KG1 (cell line): Measurements from ENCODE around the gene UTP11.
"Not testable (repeated sequence)": the region's sequence is repeated elsewhere in the genome, so short reads cannot be mapped to it uniquely, and the experiment has no call there.

Source experiments
- DNase-seq: peaks from one replicate; lab custom pipeline; 2025; lab: John Stamatoyannopoulos, UW

The UTP11 gene, protein sequence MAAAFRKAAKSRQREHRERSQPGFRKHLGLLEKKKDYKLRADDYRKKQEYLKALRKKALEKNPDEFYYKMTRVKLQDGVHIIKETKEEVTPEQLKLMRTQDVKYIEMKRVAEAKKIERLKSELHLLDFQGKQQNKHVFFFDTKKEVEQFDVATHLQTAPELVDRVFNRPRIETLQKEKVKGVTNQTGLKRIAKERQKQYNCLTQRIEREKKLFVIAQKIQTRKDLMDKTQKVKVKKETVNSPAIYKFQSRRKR

DNA sequence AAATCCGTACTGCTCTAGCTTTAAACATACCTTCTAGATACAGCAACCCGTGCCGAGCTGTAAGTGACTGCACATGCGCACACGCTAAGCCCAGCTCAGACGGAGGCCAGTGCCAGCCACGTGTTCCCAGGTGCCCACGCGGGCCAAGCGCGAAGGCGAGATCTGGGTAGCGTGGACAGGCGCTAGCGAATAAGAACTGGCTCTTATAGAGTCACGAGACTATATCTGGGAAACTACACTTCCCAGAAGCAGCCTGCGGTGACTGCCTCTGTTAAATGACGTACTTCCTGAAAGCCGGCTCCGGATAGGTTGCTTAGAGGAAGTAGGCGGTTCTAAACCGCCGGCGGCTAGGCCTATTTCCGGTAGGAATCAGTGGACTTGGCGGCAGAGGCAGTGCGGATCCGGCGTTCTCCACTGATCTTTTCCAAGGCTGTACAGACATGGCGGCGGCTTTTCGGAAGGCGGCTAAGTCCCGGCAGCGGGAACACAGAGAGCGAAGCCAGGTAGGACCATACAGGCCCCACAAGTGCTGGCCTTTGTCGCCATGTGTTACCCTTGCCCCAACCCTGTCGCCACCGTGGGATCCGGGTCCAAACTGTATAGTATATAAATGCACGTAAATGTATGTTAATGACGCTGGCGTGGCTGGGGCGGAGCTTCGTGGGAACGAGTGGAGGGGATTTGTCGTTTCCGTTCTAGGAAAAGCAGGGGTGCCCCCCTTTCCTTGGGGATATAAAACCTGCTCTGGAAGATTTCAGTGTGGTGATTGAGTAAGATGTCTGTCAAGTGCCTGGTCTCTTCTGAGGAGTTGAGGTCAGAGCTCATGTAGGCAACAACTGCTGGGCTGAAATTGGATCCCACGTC lies at the start of gene UTP11:
UTP11 (plus strand) TSS at position 372 of the 864 bp plus-strand sequence; CDS start at position 441, 69 bp downstream.
- DNase-seq = peak; percentile 88

GRCh38 chr1:37964106-37964505 lies 48.4 kb upstream of the UTP11 start:
- DNase-seq = not testable (repeated sequence)

GRCh38 chr1:37965301-37965700 lies 47.2 kb upstream of the UTP11 start:
- no peak for DNase-seq

DNA sequence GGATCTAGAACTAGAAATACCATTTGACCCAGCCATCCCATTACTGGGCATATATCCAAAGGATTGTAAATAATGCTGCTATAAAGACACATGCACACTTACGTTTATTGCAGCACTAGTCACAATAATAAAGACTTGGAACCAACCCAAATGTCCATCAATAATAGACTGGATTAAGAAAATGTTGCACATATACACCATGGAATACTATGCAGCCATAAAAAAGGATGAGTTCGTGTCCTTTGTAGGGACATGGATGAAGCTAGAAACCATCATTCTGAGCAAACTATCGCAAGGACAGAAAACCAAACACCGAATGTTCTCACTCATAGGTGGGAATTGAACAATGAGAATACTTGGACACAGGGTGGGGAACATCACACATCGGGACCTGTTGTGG lies 38.9 kb upstream of the UTP11 start:
- DNase-seq = not testable (repeated sequence)

DNA sequence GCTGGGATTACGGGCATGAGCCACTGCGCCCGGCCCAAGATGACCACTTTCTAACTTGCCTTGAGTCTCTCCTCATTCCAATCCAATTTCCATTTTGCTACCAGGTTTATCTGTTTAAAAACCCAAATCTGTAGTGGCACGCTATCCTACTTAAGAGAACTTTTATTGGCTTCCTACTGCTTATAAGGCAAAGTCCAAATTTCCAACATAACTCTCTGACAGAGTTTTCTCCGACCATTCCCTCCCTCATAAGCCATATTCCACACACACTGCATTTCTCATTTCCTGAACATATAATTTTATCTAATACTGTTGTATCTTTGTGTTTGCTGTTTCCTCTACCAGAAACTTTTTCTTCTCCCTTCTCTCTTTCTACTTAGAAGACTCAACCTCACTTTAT lies 38.0 kb upstream of the UTP11 start:
- DNase-seq = no peak

GRCh38 chr1:37975083-37975482 lies 37.5 kb upstream of the UTP11 start:
- DNase-seq = not testable (repeated sequence)

- DNase-seq = no peak
Observed at GRCh38 chr1:37978541-37978940, 34.0 kb upstream of the UTP11 start.

GRCh38 chr1:37983546-37983945 lies 29.0 kb upstream of the UTP11 start:
- no peak for DNase-seq

DNA sequence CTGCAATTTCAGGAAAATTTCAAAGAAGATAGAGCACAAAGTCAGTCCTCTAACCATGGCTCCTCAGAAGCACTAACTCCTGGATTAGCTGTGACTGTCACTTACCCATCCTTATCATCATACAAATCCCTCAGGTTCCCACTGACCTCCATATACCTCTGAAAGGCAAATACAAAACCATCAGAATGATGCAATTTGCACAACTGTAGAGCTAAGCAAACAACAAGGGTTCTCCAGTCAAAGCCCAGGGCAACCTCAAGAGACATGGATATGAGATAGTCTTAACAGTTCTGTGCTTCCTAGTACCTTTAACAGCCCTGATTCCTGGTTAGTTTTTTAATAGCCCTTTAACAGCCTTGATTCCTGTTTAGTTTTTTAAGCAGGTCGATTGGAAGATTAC lies 24.9 kb upstream of the UTP11 start:
- DNase-seq = no peak

- DNase-seq = peak; percentile 25
Observed at GRCh38 chr1:37989361-37989930, 23.1 kb upstream of the UTP11 start.

- DNase-seq = no peak
Observed at GRCh38 chr1:37994886-37995566, 17.5 kb upstream of the UTP11 start.

- DNase-seq = no peak
Observed at GRCh38 chr1:37995751-37996345, 16.7 kb upstream of the UTP11 start.

GRCh38 chr1:37997256-37998088 lies 15.1 kb upstream of the UTP11 start:
- no peak for DNase-seq

DNA sequence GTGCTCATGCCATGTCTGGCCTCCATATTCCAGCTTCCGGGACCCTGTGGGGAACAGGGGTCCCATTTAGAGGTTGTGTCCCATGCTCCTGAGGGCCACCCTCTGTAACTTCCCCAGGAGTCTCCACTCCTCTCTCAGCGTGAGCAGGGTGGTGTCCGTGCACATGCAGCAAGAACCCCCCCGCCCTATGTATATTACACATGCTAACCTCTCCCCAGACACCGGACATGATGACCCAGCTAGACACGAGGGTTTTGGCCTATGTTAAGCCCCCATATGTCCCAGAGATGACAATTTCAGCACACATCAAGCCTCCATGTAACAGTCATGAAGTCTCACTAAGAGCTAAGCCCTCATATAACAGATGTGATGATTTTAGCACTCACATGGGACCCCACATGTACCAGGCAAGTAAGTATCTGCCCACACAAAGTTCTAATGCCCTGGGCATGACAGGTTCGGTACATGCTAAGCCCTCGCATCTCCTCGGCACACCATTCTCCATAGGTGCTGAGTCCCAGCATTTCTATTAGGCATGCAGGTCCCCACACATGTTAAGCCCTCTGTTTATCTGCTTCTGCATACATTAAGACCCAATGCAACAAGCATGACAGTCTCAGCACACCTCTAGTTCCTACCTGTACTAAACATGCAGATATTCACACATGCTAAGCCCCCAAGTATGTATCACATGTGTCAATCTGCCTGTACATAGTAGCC lies 14.3 kb upstream of the UTP11 start:
- DNase-seq = no peak

GRCh38 chr1:37998913-37999429 lies 13.6 kb upstream of the UTP11 start:
- DNase-seq = no peak

DNA sequence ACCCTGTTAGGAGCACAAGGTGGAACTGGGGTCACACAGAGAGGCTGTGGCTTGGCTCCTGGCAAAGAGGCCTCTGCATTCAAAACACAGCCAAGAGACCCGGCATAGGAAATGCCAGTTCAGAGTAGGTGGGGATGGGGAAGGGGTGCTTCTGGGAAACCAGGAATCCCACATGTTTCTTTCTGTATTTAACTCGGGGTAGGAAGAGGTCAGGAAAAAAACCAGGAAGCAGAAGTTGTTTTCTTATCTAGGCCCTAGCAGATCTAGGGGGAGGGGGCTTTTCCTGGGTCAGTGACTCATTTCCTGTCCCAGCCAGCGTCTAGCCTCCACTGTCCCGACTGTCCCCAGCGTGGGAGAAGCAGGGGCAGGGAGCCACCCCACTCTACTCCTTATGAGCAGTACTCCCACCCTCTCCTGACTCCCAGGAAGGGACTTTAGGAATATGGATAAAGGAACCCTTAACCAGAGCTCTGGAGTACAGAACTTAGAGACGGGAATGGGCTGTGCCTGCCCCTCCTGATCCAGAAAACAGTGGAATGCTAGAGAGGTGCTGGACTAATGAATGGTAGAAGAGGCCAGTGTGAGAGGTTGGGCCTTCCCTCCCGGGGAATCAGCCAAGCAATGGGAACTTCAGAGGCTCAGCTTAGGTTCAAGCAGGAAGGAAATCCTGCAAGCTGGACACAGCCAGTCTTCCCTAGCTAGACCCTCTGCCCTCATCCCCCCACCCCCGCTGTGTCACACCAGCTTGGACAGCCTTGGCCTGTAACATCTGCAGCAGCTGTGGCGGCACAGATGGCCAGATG lies 12.9 kb upstream of the UTP11 start:
- DNase-seq = peak; percentile 17

- DNase-seq = no peak
Observed at GRCh38 chr1:38000233-38000528, 12.4 kb upstream of the UTP11 start.

DNA sequence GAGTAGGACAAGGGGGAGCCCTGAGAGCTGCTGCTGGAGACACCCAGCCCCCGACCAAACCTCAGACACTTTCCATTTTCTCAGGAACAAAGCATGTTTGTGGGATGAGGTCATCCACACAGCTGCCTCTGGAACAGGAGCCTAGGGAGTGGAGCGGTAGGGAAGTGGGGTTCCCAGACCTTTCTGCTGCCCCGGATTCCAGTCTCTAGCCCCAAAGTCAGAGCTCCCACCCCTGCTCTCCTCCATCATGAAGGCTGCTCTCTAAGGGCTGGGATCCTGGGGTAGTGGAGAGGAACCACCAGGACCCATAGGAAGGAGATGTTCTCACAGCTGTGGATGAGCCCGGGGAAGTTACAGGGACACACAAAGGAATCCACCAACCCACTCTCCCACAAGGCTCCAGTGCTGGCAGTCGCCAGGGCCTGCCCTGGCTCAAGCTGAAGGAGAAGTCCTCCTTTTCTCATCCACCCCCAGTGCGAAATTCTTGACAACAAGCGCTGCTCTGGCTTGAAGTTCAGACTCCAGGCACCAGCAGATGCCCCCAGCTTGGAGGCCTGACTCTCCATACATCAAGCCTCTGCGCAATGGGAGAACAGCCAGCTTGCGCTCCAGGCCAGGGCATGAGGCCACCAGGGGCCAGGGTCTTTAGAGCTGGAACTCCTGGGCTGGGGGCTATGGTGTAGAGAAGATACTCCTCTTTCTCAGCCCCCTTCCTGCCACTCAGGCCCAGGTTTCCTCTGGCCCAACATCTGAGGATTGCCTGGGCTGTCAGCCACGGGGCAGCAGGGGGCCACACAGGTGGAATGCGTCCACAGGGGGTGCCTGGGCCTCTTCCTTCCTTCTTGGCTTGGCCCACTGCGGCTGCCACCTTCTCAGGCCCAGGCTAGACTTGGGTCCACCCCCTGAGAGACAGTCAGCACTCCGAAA lies 11.7 kb upstream of the UTP11 start:
- DNase-seq = no peak
